ENCODE measurements around the gene SERPINB6.
A peak's percentile ranks its signal among the peaks of the same experiment; 100 is the strongest.

The SERPINB6 gene

GRCh38 chr6:2998998-2999617 lies 27.7 kb upstream of the SERPINB6 start:
- no peak for DNase-seq

DNA sequence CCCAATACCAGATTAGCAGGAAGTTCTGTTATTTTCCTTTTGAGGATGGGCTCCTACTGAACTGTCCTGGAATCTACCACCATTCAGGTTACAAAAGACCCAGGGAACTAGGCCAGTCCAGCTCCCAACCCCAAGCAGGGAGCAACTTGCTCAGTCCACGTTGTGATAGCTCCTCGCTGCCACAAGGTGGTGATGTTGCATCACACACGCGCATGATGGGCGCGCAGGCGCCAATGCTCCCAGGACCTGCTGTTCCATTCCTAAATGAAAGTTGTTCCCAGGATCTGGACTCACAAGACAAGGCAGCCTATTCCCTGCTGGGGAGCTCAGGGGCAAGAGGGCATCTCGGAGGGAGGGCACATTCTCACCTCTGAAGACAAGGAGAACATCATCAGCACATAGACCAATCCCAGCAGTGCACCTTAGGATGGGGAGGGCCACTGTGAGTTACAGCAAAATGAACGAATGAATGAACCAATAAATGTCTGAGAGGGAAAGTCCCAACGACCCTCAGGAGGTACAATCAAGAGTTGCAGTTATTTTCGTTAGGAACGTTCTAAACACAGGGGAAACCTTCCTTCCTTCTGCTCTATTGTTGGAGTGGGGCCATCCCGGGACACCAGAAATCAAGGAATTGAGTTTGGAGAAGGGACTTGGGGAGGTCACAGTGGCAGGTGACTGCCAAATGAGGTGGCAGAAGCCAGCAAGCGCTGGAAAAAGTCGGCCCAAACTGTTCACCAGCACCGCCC lies 27.1 kb upstream of the SERPINB6 start:
- DNase-seq, result peak; percentile 76

- no peak for DNase-seq
Measured at GRCh38 chr6:2993755-2994317, 22.5 kb upstream of the SERPINB6 start.

- DNase-seq, result no peak
Measured at GRCh38 chr6:2992330-2992979, 21.1 kb upstream of the SERPINB6 start.

DNA sequence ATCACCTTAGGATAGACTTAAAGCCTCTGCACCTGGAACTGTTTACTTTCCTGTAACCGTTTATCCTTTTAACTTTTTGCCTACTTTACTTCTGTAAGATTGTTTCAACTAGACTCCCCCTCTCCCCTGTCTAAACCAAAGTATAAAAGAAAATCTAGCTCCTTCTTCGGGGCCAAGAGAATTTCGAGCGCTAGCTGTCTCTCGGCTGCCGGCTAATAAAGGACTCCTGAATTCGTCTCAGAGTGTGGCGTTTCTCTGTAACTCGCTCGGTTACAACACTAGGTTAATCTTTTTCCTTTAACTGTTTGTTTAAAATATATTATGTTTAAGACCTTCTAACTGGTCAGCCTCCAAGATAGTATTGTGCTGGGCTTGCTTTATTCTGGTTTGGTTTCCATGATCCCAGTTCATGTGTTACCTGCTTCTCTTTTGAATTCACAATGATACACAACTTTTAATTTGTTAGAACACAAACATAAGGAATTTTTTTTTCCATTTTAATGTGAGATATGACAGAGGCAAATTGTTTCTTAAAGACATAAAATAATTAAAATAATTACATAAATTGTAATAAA lies 19.7 kb upstream of the SERPINB6 start:
- DNase-seq, result no peak

- DNase-seq, result peak; percentile 39
Measured at GRCh38 chr6:2990248-2990931, 19.0 kb upstream of the SERPINB6 start.

GRCh38 chr6:2989332-2990247 lies 18.2 kb upstream of the SERPINB6 start:
- peak; percentile 93 for DNase-seq

- DNase-seq, result peak; percentile 84
Measured at GRCh38 chr6:2988426-2989331, 17.3 kb upstream of the SERPINB6 start.

DNA sequence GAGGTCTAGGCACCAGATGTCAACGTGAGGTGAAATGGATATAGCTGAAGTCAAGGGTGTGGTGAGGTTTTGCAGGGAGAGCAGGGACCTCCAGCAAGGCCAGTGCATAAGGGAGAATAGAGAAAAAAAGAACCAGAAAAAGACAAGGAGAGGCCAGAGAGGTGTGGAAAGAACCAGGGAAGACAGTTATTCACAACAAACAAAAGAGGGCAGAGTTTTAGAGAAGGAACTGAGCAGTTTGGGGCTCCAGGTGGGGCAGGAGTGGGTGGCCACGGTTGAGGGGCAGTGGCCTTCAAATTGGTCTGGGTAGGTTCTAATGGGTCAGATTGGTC lies 16.7 kb upstream of the SERPINB6 start:
- no peak for DNase-seq

GRCh38 chr6:2986722-2987221 lies 15.4 kb upstream of the SERPINB6 start:
- DNase-seq, result no peak

DNA sequence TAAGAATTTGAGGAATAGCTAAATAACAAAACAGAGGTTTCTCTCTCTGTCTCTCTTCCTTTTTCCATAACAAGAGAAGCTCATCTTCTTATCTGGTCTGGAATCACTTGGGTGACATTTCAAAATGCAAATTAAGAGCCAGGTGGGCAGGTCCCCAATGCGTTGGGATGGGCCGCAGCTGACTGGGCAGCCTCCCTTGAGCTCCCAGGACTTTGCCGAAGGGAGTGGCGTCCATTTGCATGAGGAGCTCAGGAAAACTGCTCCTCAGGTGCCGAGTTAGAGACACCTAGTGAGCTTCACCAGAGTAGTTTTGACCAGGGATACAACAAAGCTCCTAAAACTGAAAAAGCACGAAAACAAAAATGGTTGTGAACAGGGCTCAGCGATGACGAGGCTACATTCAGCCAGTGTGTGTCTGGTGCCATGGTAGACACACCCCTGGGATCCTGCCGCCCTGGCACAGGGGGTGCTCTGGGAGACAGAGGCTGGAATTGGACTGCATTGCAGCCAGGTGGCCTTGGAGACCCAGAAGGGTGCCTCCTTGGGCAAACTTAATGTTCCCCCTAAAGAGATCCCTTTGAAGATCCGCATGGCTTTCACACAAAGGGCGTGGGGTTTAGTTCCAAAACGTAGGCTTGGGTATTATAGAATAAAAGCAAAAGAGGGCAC lies 13.5 kb upstream of the SERPINB6 start:
- DNase-seq, result no peak

DNA sequence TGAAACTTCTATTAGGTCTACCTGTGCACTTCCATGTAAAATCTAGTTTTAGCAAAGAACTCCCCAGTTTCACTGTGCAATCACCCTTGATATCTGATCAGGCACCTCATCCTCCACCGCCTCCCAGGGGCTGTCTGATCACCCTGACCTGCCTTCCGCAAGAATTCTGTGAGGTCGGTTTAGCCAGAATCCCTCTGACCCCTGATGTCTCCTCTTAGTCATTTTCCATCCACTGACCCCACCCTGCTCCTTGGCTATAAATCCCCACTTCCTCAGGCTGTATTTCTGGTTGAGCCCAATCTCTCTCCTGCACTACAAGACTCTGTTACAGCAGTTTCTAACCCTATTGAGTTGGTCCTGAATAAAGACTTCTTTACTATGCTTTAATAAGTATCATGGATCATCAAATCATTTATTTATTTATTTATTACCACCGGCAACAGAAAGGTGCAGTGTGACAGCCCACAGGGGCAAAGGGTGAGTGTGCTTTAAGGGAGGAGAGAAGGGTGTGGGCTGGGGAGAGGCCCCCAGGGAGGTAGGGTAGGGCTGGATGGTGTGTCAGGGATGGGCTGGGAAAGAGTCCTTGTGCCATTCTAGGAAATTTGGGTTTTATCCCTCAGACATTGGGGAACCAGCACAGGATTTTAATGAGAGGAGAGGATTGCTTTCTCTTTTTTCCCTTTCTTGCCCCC lies 11.2 kb upstream of the SERPINB6 start:
- DNase-seq, result no peak

- no peak for DNase-seq
Measured at GRCh38 chr6:2980465-2980855, 9.1 kb upstream of the SERPINB6 start.

- no peak for DNase-seq
Measured at GRCh38 chr6:2979819-2980464, 8.6 kb upstream of the SERPINB6 start.

GRCh38 chr6:2978923-2979322 lies 7.6 kb upstream of the SERPINB6 start:
- DNase-seq, result no peak

GRCh38 chr6:2977799-2978590 lies 6.6 kb upstream of the SERPINB6 start:
- DNase-seq, result no peak

DNA sequence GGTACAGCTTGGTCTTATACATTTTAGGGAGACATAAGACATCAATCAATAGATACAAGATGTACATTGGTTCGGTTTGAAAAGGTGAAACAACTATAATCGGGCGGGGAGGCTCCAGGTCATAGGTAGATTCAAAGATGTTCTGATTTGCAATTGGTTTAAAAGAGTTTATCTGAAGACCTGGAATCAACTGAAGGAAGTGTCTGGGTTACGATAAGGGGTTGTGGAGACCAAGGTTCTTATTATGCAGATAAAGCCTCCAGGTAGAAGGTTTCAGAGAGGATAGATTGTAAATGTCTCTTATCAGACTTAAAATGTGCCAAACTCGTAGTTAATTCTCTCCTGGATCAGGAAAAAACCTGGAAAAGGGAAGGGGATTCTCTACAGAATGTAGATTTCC lies 5.9 kb upstream of the SERPINB6 start:
- no peak for DNase-seq

DNA sequence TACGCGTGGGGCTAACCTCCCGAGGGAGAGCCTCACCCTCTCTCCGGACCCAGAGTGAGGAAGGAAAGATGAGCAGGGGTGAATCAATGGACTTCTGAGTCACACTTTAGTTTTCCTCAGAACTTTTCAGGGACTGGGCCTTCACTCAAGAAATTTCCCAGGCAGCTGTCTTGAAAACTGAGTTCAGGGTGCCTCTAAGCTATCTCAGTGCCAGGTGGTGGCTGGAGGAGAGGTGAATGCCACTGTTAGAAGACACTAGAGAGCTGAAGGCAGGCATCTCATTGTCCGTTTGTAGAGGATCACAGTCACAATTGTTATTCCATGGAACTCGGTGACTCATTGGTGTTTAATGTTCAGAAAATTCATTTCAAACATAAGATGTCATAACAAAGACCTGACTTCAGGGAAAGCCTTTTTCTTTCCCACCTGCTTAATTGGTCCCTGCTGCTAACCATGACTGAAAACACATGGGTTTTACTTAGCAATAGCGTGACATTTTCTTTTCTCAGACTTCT lies 5.3 kb upstream of the SERPINB6 start:
- DNase-seq, result no peak

All from CD4-positive, alpha-beta T cell treated with Interleukin-10 for 1 hour (primary cell).